ENCODE data around the gene STOX2.

DNA sequence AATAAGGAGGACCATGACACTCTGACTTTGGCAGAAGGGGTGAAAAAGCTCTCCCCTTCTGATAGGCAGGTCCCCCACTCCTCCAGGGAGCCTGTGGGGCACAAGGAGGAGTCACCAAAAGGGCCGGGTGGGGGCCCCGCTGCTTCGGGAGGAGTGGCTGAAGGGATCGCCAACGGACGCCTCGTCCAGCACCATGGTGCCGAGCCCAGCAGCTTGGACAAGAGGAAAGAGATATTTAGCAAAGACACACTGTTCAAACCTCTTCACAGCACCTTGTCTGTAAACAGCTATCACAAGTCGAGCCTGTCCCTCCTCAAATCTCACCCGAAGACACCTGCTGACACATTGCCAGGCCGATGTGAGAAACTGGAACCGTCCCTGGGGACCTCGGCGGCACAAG, 105.6 kb downstream of the STOX2 start:
- TF ChIP-seq, protein P1, sequence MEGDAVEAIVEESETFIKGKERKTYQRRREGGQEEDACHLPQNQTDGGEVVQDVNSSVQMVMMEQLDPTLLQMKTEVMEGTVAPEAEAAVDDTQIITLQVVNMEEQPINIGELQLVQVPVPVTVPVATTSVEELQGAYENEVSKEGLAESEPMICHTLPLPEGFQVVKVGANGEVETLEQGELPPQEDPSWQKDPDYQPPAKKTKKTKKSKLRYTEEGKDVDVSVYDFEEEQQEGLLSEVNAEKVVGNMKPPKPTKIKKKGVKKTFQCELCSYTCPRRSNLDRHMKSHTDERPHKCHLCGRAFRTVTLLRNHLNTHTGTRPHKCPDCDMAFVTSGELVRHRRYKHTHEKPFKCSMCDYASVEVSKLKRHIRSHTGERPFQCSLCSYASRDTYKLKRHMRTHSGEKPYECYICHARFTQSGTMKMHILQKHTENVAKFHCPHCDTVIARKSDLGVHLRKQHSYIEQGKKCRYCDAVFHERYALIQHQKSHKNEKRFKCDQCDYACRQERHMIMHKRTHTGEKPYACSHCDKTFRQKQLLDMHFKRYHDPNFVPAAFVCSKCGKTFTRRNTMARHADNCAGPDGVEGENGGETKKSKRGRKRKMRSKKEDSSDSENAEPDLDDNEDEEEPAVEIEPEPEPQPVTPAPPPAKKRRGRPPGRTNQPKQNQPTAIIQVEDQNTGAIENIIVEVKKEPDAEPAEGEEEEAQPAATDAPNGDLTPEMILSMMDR (IDR thresholded peaks at IDR 0.05; ENCODE audit: low read length), result no peak
- TF ChIP-seq EZH2 (IDR thresholded peaks at IDR 0.05; ENCODE audit: borderline replicate concordance, low read length), result no peak

Data from OCI-LY1 (cell line).